Measurements from ENCODE around the gene GPBP1L1.

Gene GPBP1L1

GRCh38 chr1:45583666-45584350 lies 102.5 kb downstream of the GPBP1L1 start, which contains the start of gene NASP:
Gene NASP (plus strand): TSS chr1:45584041. CDS start chr1:45584147, 106 bp downstream.
- DNase-seq (ENCODE audit: extremely low read depth, low read depth): peak; percentile 39
- peak within 1 kb of the TSS; percentile 98 for H3K4me3 ChIP-seq (replicated peaks; ENCODE audit: low read depth, low read length)
- no peak for TF ChIP-seq CTCF (IDR thresholded peaks at IDR 0.05; ENCODE audit: low read depth, low read length, missing control alignments)

- DNase-seq (ENCODE audit: extremely low read depth, low read depth): peak; percentile 96
- TF ChIP-seq CTCF (IDR thresholded peaks at IDR 0.05; ENCODE audit: low read depth, low read length, missing control alignments): no peak
- peak overlapping the region; percentile 98 for H3K4me3 ChIP-seq (replicated peaks; ENCODE audit: low read depth, low read length)
These were observed 103.1 kb downstream of the GPBP1L1 start for GRCh38 chr1:45583264-45583665.

Data from HFF-Myc (cell line).